ENCODE results near the gene HSCB.
"Not testable (repeated sequence)": the region's sequence is repeated elsewhere in the genome, so short reads cannot be mapped to it uniquely, and the experiment has no call there.

HSCB gene

GRCh38 chr22:28802595-28803123 lies 60.8 kb downstream of the HSCB start:
- no peak for DNase-seq
- intact Hi-C loops (cut with DNase I) = no loop called here

GRCh38 chr22:28805426-28805825 lies 63.6 kb downstream of the HSCB start:
- DNase-seq; intact Hi-C loops (cut with DNase I): not testable (repeated sequence)

All from head of caudate nucleus (tissue), 42 donors.